GM23248 (cell line): Measurements from ENCODE around the gene EFNA1.

Experiments
- EZH2 ChIP-seq: fragments of 200-600 bp; sonication (generic); IDR thresholded peaks from 2 replicates; pipeline ENCODE4 v1.6.1; 2018; ENCODE audit warnings: antibody characterized with exemption, mild to moderate bottlenecking; ENCODE audit not compliant: insufficient read depth, poor library complexity, severe bottlenecking
- EZH2phosphoT487 ChIP-seq: fragments of 200-600 bp; sonication (generic); IDR thresholded peaks from 2 replicates; pipeline ENCODE4 v1.6.1; 2018; ENCODE audit warnings: antibody characterized with exemption, moderate library complexity, mild to moderate bottlenecking, low read depth; ENCODE audit not compliant: insufficient read depth

GRCh38 chr1:155145491-155145890, 17.8 kb downstream of the EFNA1 start:
- TF ChIP-seq EZH2: no peak
- no peak for TF ChIP-seq EZH2phosphoT487
